Skeletal muscle tissue (tissue), 4 donors: Measurements from ENCODE around the gene ITSN2. TPM values are rescaled to one million over a fixed set of nuclear protein-coding genes. Genes with fewer than 3 reads are reported as not detected.

Experiments used
- H3K27ac ChIP-seq: one replicate; pipeline ENCODE4 v1.7.0; 2013; ENCODE audit warnings: mild to moderate bottlenecking, low read depth, low read length, inconsistent platforms
- H3K27me3 ChIP-seq, 3 donors: one replicate each; pipeline ENCODE4 v1.7.0; 2013; ENCODE audit warnings: low read length in 3 of 3; ENCODE audit not compliant: control insufficient read depth in 3 of 3, insufficient read depth in 3 of 3
- H3K36me3 ChIP-seq, 3 donors: one replicate each; pipeline ENCODE4 v1.7.0; 2013; ENCODE audit warnings: low read length in 3 of 3; ENCODE audit not compliant: control insufficient read depth in 3 of 3, insufficient read depth in 3 of 3
- H3K4me1 ChIP-seq, 3 donors: one replicate each; pipeline ENCODE4 v1.7.0; 2013; ENCODE audit warnings: low read length in 3 of 3, mild to moderate bottlenecking in 3 of 3; ENCODE audit not compliant: control insufficient read depth in 3 of 3, insufficient read depth in 3 of 3
- H3K4me3 ChIP-seq, 3 donors: one replicate each; pipeline ENCODE4 v1.7.0; 2013; ENCODE audit warnings: low read length in 3 of 3
- H3K9ac ChIP-seq, 3 donors: one replicate each; pipeline ENCODE4 v1.7.0; 2013; ENCODE audit warnings: low read length in 3 of 3, mild to moderate bottlenecking in 3 of 3, moderate library complexity in 2 of 3, low read depth in 1 of 3
- H3K9me3 ChIP-seq, 3 donors: one replicate each; pipeline ENCODE4 v1.7.0; 2013; ENCODE audit warnings: low read length in 3 of 3; ENCODE audit not compliant: control insufficient read depth in 3 of 3
- total RNA-seq: library from RNA; depleted of rRNA; stranded (reverse); fragments of >200 nt; gene quantifications from one replicate; pipeline ENCODE4 v1.2.3, GENCODE V29; 2014
- donor health status: Osteomylitis.

The ITSN2 gene
- total RNA-seq, 1 donor from 2014 or later: 17.2 TPM

DNA sequence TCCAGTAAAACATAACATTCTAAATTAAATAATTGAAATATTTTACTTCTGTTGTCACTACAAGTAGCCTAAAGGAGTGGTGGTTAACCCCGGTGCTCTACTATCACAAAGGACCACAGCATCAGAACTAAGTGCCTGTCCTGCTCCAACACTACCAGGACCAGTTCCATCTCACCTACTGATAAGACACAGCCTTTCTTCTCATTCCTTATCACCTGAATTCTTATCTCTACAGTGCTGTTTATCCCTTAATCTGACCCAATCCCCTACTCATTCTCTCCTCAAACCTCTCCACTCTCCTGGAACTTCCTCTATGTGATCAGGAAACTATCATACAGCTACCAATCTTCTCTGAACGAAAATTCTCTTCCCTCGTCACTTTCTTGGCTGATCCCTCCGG lies 80.2 kb downstream of the ITSN2 start:
- Histone ChIP-seq H3K36me3 (peaks cover 8 to 9% (median 8%) of the 10 kb centered on the region in 3 donors), H3K9ac (no peak overlapping the region), H3K9me3 (no peaks in the 10 kb centered on the region), H3K27me3 (no peaks in the 10 kb centered on the region), H3K4me1 (no peaks in the 10 kb centered on the region), H3K27ac (no peak overlapping the region), H3K4me3 (no peak overlapping the region)

DNA sequence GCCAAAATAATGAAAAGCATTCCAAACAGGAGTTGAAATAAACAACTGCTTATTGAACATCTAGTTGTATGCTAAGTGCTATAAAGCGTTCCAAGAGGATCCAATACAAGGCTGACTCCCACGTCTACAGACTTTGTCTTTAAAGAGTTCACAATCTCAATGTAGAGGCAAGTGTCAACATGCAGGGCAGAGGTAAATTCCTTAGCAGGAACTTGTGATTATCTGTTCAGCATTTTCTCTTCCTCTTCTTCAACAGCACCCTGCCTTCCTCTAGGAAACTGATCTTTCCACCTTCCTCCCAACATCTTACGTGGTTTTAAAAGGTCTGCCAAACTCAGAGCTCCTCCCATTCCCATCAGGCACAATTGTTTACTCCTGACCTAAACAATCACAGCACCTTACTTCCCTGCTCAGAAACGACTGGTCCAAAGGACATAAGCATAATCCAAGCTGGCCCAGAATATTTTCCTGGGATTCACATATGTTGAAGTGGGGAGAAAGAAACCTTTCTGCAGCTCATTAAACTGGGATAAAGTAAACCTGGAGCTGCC lies 83.9 kb downstream of the ITSN2 start:
- Histone ChIP-seq H3K27ac (no peak overlapping the region), H3K4me1 (no peaks in the 10 kb centered on the region), H3K4me3 (no peak overlapping the region), H3K9me3 (no peaks in the 10 kb centered on the region), H3K9ac (no peak overlapping the region), H3K27me3 (no peaks in the 10 kb centered on the region), H3K36me3 (peaks cover 2 to 11% (median 11%) of the 10 kb centered on the region in 3 donors)

GRCh38 chr2:24274809-24275208 lies 85.5 kb downstream of the ITSN2 start:
- H3K36me3 ChIP-seq: peaks cover 8 to 23% (median 21%) of the 10 kb centered on the region in 3 donors
- no peaks in the 10 kb centered on the region for H3K4me1 ChIP-seq
- H3K9ac ChIP-seq: no peak overlapping the region
- H3K9me3 ChIP-seq: no peaks in the 10 kb centered on the region
- no peaks in the 10 kb centered on the region for H3K27me3 ChIP-seq
- no peak overlapping the region for H3K4me3 ChIP-seq
- H3K27ac ChIP-seq: no peak overlapping the region

GRCh38 chr2:24273598-24273997 lies 86.7 kb downstream of the ITSN2 start:
- H3K4me3 ChIP-seq: no peak overlapping the region
- H3K27ac ChIP-seq: no peak overlapping the region
- H3K36me3 ChIP-seq: peaks cover 9 to 31% (median 27%) of the 10 kb centered on the region in 3 donors
- no peaks in the 10 kb centered on the region for H3K4me1 ChIP-seq
- no peaks in the 10 kb centered on the region for H3K27me3 ChIP-seq
- no peaks in the 10 kb centered on the region for H3K9me3 ChIP-seq
- H3K9ac ChIP-seq: no peak overlapping the region

GRCh38 chr2:24272907-24273306 lies 87.4 kb downstream of the ITSN2 start:
- H3K27ac ChIP-seq: no peak overlapping the region
- H3K9me3 ChIP-seq: no peaks in the 10 kb centered on the region
- no peak overlapping the region for H3K9ac ChIP-seq
- no peaks in the 10 kb centered on the region for H3K4me1 ChIP-seq
- H3K4me3 ChIP-seq: no peak overlapping the region
- H3K36me3 ChIP-seq: peaks cover 9 to 31% (median 31%) of the 10 kb centered on the region in 3 donors
- H3K27me3 ChIP-seq: no peaks in the 10 kb centered on the region

- Histone ChIP-seq H3K4me1 (no peaks in the 10 kb centered on the region), H3K4me3 (no peak overlapping the region), H3K27ac (no peak overlapping the region), H3K9me3 (no peaks in the 10 kb centered on the region), H3K27me3 (no peaks in the 10 kb centered on the region), H3K36me3 (peaks cover 9 to 31% (median 31%) of the 10 kb centered on the region in 3 donors), H3K9ac (no peak overlapping the region)
Measured at GRCh38 chr2:24272161-24272802, 88.1 kb downstream of the ITSN2 start.

DNA sequence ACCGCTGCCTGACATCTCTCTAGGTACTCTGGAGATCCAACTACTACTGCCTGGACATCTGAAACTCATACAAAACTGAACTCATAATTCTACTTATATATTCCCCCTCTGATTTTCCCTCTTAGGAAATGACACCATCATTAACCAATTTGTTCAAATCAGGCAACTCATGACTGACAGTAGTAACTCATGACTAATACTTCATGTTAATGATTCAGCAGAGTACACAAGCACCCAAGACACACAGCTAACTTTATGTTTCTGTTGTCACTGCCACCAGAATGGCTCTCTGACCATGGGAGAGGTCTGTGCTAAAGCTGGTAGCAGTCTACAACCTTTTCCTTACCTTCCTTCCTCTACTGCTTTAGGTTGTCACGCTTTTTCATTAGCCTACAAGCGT lies 91.1 kb downstream of the ITSN2 start:
- Histone ChIP-seq H3K27ac (no peak overlapping the region), H3K27me3 (no peaks in the 10 kb centered on the region), H3K4me3 (no peak overlapping the region), H3K4me1 (no peaks in the 10 kb centered on the region), H3K36me3 (peaks cover 11 to 29% (median 27%) of the 10 kb centered on the region in 3 donors), H3K9me3 (no peaks in the 10 kb centered on the region), H3K9ac (no peak overlapping the region)

- Histone ChIP-seq H3K9ac (no peak overlapping the region), H3K4me3 (no peak overlapping the region), H3K36me3 (peaks cover 8 to 25% (median 20%) of the 10 kb centered on the region in 3 donors), H3K27ac (no peak overlapping the region), H3K27me3 (no peaks in the 10 kb centered on the region), H3K9me3 (no peaks in the 10 kb centered on the region), H3K4me1 (no peaks in the 10 kb centered on the region)
Measured at GRCh38 chr2:24265212-24265611, 95.1 kb downstream of the ITSN2 start.

- no peaks in the 10 kb centered on the region for H3K9me3 ChIP-seq
- H3K27me3 ChIP-seq: no peaks in the 10 kb centered on the region
- no peak overlapping the region for H3K27ac ChIP-seq
- H3K36me3 ChIP-seq: peaks cover 3 to 17% (median 13%) of the 10 kb centered on the region in 3 donors
- H3K4me3 ChIP-seq: no peak overlapping the region
- no peaks in the 10 kb centered on the region for H3K4me1 ChIP-seq
- no peak overlapping the region for H3K9ac ChIP-seq
Measured at GRCh38 chr2:24262421-24262970, 97.8 kb downstream of the ITSN2 start.

DNA sequence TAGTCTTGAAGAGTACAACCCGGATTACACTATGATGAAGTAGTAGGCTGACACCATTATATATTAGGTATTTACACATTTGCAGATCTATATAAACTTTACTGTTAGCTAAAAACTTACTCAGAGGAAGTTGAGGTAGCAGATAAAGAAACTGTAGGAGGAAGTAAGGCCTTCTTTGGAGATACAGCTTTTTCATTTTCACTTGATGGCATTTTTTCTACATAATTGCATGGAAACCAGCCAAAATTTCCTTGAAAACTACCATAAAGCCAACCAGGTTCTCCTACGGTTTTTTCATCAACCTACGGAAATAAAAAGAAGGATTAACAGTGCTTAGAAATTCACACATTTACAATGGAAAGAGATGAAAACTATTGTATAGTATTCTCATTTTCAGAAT lies 98.9 kb downstream of the ITSN2 start:
- H3K4me1 ChIP-seq: no peaks in the 10 kb centered on the region
- H3K27ac ChIP-seq: no peak overlapping the region
- peaks cover 3 to 23% (median 19%) of the 10 kb centered on the region in 3 donors for H3K36me3 ChIP-seq
- no peaks in the 10 kb centered on the region for H3K27me3 ChIP-seq
- no peaks in the 10 kb centered on the region for H3K9me3 ChIP-seq
- H3K9ac ChIP-seq: no peak overlapping the region
- H3K4me3 ChIP-seq: no peak overlapping the region
